HL-60 (cell line): ENCODE results near the gene SHROOM1.

Experiments used
- GABPA ChIP-seq: IDR thresholded peaks from 2 replicates; pipeline ENCODE4 v1.6.1; 2012; ENCODE audit warnings: low read depth
- POLR2AphosphoS5 ChIP-seq: IDR thresholded peaks from 2 replicates; pipeline ENCODE4 v1.6.1; 2012; ENCODE audit warnings: low read depth
- SPI1 ChIP-seq: IDR thresholded peaks from 2 replicates; pipeline ENCODE4 v1.6.1; 2012; ENCODE audit warnings: low read depth, mild to moderate bottlenecking, borderline replicate concordance
- TF ChIP-seq, protein P1 (sequence below): IDR thresholded peaks from 2 replicates; pipeline ENCODE4 v1.6.1; 2012; ENCODE audit warnings: low read depth; ENCODE audit not compliant: insufficient replicate concordance
- TF ChIP-seq, protein P2 (sequence below): IDR thresholded peaks from one replicate; pipeline ENCODE4 v1.5.1; 2011; ENCODE audit warnings: low read length, control low read depth, inconsistent platforms; ENCODE audit not compliant: insufficient read depth

DNA sequence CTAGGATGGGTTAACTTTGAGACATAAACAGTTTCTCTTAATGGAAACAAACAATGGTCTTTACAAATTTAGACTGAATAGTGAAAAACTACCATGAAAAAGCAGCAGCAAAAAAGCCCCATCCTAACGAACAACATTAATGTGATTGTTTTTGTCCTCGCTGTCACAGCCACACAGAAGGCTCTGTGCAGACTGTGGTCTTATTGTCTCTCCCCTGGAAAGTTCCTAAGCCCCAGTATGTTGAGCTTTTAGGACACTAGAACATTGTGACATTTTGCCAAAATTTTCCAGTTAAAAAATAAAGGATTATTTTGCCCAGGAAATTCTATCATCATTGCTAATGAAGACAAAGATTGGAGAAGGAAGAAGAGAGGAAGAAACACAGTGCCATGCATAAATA lies 29.9 kb downstream of the SHROOM1 start:
- TF ChIP-seq, protein P1, sequence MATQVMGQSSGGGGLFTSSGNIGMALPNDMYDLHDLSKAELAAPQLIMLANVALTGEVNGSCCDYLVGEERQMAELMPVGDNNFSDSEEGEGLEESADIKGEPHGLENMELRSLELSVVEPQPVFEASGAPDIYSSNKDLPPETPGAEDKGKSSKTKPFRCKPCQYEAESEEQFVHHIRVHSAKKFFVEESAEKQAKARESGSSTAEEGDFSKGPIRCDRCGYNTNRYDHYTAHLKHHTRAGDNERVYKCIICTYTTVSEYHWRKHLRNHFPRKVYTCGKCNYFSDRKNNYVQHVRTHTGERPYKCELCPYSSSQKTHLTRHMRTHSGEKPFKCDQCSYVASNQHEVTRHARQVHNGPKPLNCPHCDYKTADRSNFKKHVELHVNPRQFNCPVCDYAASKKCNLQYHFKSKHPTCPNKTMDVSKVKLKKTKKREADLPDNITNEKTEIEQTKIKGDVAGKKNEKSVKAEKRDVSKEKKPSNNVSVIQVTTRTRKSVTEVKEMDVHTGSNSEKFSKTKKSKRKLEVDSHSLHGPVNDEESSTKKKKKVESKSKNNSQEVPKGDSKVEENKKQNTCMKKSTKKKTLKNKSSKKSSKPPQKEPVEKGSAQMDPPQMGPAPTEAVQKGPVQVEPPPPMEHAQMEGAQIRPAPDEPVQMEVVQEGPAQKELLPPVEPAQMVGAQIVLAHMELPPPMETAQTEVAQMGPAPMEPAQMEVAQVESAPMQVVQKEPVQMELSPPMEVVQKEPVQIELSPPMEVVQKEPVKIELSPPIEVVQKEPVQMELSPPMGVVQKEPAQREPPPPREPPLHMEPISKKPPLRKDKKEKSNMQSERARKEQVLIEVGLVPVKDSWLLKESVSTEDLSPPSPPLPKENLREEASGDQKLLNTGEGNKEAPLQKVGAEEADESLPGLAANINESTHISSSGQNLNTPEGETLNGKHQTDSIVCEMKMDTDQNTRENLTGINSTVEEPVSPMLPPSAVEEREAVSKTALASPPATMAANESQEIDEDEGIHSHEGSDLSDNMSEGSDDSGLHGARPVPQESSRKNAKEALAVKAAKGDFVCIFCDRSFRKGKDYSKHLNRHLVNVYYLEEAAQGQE = no peak
- TF ChIP-seq, protein P2, sequence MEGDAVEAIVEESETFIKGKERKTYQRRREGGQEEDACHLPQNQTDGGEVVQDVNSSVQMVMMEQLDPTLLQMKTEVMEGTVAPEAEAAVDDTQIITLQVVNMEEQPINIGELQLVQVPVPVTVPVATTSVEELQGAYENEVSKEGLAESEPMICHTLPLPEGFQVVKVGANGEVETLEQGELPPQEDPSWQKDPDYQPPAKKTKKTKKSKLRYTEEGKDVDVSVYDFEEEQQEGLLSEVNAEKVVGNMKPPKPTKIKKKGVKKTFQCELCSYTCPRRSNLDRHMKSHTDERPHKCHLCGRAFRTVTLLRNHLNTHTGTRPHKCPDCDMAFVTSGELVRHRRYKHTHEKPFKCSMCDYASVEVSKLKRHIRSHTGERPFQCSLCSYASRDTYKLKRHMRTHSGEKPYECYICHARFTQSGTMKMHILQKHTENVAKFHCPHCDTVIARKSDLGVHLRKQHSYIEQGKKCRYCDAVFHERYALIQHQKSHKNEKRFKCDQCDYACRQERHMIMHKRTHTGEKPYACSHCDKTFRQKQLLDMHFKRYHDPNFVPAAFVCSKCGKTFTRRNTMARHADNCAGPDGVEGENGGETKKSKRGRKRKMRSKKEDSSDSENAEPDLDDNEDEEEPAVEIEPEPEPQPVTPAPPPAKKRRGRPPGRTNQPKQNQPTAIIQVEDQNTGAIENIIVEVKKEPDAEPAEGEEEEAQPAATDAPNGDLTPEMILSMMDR = no peak
- TF ChIP-seq GABPA (no peak), POLR2AphosphoS5 (no peak), SPI1 (no peak)
